Stimulated activated CD4-positive, alpha-beta T cell treated with anti-CD3 and anti-CD28 coated beads, Interleukin-15, amount 100 ng/mL, for 48 hours (primary cell): ENCODE data around the gene DGKD.
"Not testable (repeated sequence)": the region's sequence is repeated elsewhere in the genome, so short reads cannot be mapped to it uniquely, and the experiment has no call there.

Experiments
- DNase-seq, 2 donors: peaks; one replicate each; pipeline ENCODE4 v3.0.0-alpha.2; 2020; ENCODE audit warnings: low read depth in 2 of 2

DGKD gene

DNA sequence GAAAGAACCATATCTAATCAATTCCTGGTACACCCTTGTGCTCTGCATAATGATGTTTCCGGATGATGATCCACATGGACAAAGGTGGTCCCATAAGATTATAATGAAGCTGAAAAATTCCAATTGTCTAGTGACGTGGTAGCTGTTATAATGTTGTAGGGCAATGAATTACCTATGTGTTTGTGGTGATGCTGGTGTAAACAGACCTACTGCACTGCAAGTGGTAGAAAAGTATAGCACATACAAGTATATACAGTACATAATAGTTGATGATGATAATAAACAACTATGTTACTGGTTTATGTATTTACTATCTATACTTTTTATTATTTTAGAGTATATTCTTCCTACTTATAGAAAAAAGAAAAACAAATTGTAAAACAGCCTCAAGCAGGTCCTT lies 8.4 kb downstream of the DGKD start:
- no peak for DNase-seq

DNA sequence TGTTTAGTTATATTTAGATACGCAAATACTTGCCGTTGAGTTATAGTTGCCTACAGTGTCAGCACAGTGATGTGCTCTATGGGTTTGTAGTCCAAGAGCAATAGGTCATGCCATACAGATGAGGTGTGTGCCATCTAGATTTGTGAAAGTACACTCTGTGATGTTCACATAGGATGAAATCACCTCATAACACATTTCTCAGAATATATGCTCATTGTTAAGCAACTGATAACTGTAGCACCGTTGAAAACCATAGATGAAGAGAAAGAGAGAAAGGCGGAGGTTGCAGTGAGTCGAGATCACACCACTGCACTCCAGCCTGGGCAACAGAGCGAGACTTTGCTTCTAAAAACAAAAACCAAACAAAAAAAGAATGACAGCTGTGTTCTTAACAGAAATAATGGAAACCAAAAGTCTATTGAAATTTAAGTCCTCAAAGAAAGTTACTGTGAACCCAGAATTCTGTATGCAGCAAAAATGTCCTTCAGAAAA lies 9.5 kb downstream of the DGKD start:
- DNase-seq = no peak

DNA sequence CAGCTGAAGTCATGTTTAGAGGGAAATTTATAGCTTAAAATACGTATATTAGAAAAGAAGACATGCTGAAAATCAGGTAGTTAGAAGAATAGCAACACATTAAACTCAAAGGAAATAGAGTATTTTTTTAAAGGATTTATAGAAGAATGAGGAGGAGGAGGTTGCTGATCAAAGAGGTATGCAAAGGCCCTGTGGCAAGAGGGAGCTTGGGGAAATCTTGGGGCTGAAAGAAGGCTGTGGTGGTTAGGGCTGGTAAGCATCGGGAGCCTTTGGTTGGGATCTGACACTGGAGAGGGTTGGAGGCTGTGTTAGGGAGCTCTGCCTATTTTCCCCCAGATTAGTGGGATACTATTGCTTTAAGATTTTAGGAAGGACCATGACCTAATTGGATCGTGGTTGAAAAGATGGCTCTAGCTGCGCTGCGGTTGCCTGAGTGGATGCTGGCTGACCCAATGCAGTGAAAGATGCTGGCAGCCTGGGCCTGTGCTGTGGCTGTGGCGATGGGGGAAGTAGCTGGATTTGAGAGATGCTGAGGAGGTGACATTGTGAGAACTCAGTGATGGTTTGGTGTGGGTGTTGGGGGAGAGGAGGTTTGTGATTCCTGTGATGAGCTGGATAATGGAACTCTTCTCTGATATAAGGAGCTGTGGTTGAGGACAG lies 11.7 kb downstream of the DGKD start:
- DNase-seq = no peak

DNA sequence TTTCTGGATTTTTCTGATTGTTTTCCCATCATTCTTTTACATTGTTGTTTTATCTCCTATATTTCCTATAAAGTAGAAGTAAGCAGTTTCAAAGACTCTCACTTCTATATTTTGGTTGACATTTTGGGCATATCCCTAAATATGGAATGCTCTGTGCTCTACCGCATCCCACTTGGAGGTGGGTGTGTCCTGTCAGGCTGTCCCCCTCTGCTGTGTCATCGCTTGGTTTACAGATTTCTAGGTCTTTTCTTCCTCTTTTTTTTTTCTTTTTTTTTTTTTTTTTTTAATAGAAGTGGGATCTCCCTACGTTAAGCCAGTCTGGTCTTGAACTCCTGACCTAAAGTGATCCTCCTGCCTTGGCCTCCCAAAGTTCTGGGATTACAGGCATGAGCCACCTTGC lies 13.3 kb downstream of the DGKD start:
- no peak for DNase-seq

DNA sequence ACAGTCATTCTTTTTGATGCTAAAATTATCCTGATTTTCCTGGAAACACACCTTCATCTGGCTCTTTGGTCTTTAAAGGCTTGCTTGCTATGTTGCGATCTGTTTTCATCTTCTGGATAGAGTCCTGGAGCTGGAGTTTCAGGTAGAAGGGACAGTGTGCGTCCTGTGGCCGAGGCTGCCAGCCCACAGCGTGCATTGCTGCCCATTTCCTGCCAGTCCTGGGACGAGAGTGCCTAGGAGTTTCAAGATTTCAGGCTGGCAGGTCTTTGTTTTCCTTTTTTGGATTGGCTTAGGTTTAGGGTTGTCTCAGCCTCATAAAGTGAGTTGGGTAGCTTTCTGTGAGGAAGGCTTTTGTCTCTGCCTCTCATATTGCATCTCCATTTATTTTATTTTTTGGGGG lies 14.5 kb downstream of the DGKD start:
- no peak for DNase-seq

DNA sequence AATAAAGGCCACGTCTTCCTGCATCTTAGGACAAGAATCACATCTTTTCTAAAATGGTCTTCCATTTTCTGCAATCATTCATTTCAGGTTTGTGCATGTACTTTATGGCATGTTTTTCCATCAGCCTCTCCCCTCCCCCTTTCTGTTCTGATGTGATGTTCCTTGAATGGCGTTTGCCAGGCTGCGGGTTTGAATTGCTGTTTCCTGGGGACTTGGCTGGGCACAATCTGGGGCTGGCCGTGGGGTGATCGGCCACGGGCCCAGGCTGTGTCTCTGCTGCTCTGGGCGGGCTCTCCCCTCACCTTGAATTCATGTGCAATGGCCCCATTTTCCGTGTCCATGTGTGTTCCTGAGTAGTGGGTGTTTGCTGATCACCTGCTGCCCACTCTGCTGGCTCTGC lies 15.2 kb downstream of the DGKD start:
- no peak for DNase-seq

DNA sequence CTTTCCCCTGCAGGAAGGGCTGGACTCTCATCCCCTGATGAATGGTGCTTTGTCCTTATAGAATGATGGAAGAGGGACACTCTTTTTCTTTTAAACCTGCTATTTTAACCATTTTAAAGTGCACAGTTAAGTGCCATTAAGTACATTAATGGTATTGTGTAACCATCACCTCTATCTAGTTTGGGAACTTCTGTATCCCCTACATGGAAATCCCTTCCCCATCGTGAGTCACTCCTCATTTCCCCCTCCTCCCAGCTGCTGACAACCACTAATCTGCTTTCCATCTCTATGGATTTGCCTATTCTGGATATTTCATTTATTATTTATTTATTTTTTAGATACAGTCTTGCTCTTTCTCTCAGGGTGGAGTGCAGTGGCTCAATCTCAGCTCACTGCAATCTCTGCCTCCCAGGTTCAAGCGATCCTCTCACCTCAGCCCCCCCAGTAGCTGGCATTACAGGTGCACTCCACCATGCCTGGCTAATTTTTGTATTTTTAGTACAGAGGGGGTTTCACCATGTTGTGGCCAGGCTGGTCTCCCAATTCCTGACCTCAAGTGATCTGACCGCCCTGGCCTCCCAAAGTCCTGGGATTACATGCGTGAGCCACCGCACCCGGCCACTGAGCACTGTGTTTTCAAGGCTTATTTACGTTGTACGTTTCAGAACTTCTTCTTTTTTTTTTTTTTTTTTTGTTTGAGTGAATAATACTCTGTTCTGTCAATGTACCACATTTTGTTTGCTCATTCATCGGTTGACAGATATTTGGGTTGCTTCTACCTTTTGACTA lies 15.8 kb downstream of the DGKD start:
- DNase-seq = no peak

DNA sequence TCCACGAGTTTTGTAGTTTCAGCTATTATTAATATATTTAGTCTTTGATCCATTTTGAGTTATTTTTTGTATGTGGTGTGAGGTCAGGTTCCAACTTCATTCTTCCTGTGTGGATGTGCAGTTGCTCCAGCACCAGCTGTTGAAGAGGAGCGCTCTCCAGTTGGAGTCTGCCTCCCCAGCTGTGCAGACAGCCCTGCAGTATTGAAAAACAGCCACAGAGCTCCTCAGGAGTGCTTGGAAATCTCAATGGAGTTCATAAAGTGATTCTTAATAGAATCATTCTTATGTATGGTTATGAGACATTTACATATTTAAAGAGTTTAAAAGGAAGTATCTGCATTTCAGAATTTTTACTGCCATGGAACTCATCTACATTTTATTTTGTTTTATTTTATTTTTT lies 17.3 kb downstream of the DGKD start:
- no peak for DNase-seq

DNA sequence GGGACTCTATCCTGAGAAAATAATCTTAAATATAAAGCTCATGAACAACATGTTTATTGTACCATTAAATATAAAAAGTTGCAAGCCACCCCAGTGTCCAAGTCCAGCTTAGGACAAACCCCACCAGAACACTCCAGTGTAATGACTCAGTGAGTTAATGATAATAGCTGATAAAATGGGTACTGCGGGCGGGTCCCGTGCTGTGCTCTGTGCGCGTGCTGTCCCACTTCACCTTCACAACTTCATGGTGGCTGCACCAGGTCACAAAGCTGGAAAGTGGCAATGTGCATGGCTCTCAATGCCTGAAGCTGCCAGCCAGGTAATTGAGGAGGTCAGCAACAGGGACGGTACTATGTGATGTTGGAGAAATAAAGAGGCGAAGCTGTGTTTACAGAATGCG lies 18.6 kb downstream of the DGKD start:
- DNase-seq = no peak

DNA sequence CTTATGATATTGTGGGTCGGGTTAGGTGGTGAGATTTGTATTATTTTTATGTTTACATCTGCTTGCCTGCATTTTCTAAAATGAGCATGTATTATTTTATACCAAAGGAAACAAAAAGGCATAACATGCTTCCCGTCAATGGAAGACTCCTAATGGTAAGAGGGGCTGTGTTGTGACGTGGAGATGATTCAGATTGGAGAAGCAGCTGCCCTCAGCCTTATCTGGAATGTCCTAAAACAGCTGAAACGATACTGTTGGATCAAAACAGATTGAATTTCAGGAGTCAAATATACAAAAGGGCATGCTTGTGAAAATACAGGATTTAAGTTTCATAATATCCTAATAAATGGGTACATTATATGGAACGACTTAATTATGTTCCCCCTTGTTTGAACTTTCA lies 19.0 kb downstream of the DGKD start:
- DNase-seq = no peak

DNA sequence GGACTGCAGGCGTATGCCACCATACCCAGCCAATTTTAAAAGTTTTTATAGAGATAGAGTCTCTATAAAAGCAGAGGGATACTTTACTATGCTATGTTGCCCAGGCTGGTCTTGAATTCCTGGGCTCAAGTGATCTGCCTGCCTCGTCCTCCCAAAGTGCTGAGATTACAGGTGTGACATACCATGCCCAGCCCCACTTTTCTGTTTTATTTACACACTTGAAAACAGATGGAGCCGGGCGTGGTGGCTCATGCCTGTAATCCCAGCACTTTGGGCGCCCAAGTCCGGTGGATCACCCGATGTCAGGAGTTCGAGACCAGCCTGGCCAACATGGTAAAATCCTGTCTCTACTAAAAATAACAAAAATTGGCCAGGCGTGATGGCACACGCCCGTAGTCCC lies 20.5 kb downstream of the DGKD start:
- DNase-seq = not testable (repeated sequence)

DNA sequence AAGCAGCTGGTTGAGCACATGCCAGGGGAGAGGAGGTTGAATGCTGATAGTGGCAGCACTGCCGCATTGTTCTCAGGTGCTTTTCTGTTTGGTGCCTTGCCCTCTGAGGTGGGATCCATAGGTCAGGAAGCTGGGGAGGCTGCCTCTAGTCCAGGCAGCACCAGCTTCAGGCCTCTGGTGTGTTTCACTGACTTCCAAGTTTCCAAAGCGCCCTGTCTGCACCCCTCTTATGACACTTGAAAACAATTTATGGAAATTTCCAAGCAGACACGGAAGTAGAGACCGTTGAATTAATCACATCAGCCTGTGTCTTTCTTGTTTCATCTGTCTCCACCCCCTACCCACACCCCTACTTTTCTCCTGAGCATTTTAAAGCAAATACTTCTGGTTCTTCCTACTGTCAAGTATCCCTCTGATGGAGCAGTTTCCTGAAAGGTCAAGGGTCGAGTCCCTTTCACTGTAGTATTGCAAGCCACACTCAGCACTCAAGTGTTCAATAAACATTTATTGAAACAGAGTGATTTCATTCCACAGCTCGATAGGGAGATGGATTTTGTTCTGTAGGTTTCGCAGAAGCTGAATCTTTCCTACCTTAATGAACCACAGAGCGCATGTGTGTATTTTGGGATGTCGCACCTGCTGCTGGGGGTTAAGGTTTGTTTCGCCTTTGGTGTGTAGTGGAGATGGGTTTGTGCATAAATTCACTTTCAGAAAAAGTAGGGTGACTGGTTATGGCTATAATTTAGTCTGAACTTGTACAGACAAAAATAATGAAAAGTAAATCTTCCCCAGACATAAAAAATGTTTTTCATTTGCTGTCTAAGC lies 21.4 kb downstream of the DGKD start:
- no peak for DNase-seq

DNA sequence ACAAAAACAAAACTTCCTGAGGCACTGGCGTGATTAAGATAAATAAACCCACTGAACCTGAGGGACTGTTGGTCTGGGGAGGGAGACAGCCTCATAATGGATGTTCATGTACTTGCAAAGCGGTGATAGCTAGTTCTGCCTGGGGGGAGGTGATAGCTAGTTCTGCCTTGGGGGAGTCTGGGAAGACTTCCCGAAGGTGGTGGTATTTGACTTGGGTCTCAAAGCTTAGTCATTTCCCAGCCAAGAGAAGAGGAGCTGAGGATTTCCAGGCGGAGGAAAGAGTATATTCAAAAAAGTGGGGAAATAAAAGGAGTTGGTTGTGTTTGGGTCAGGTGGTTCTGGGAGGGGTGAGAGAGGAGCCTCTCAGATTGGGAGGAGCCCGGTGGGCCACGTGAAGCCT lies 24.7 kb downstream of the DGKD start:
- DNase-seq = no peak

DNA sequence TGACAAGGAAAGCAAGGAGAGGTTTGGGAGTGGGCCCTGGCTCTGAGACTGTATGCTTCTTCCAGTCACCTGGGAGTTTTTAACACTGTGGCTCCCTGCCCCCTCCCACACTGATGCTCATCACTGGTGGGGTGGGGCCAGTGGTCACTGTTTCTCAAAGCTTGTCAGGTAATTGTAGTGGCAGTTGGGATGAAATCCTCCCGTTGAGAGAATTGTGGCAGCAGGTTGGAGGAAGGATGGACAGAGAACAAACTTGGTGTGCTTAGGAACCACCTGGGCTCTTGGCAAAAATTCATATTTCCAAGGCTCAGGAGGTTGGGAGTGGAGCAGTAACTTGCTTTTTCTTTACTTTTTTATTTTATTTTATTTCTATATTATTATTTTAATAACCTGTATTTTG lies 25.1 kb downstream of the DGKD start:
- DNase-seq = no peak

DNA sequence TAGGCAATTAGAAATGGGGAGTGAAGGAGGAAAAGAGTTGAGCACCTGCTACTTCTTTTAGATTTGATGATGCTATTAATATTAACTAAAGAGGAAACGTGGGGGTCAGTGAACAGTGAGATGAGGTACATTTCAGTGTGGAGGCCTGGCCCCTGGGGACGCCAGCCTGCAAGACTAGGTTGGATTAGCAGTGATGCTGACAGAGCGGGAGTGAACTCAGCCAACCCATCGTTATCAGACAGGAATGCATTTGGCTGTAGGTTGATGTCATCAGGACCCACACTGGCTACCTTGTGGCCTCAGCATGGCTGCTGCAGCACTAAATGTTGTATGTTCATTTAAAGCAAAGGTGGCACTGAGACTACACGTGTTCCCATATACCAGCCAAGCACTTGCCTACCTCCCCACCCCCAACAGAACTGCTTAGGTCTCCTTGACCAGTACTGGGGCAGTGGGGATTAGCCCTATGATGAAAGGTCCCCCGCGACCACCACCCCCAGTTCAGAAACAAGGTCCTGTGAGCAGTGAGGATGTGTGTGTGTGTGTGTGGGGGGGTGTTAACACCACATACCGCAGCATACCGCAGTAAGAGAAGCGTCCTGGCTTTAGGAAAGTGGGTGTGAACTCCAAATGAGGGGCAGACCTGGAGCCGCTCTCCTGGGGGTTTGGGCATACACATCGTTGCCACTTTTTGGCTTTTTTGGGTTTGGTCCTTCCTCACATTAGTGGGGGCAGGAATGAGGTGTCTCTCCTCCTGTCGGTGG lies 26.0 kb downstream of the DGKD start:
- no peak for DNase-seq

DNA sequence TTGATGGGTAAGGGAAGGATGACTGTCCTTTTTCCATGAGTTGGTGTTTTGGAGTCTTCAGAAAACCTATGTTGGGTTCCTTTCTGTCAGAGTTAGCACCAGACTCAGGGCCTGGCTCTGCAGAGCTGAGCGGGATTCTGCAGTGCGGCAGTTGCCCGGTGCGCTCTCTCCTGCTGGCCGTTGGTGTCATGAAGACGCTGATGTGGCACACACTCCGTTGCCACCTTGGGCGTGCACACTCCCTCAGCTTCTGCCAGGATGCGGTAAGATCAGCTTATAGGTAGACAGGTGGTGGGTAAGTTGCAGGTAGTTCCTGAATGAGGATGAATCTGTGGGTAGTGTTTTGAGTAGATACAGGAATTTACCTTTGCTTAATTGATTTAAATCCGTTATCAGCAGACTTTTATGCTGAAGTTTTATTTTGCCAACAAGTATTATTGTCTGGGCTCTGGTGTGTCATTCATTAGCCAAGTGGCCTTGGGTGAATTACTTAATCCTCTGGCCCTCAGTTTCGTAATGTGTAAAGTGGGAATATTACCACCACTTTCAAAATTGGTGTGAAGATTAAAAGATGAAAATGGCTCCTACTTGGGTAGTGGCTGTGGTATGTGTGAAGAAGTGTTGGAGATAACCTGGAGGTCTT lies 26.8 kb downstream of the DGKD start:
- no peak for DNase-seq

DNA sequence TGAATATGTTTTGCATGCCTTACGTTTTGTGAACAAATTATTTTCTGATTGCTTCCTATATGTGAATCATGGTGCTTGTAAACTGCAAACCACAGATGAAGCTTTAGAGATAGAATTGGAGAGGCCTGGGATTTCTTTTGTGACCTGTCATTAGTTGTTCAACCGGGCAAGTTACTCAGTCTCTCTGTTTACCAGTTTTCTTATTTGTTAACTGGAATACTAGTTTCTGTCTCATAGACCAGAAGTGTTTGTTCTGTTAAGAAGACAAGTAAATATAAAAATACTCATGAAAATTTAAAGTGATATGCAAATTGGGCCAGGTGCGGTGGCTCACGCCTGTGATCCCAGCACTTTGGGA lies 27.3 kb downstream of the DGKD start:
- DNase-seq = no peak

DNA sequence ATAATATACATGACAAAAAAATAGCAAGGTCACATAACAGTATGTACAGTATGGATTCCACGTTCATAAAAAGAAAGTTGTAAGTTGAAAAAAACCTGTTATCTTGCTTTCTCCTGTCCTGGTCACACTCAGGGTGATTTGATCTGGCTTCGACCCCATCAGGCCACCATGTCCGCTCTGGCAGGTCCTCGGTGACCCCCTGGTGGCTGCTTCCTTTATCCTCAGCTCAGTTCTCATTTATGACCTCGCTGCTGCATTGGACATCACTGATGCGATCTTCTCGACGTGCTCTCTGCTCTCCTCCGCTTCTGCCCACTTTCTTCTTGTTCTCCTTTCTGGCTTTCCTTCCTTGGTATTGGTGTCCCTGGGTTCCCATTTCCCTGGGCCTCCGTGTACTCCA lies 29.7 kb downstream of the DGKD start:
- no peak for DNase-seq

DNA sequence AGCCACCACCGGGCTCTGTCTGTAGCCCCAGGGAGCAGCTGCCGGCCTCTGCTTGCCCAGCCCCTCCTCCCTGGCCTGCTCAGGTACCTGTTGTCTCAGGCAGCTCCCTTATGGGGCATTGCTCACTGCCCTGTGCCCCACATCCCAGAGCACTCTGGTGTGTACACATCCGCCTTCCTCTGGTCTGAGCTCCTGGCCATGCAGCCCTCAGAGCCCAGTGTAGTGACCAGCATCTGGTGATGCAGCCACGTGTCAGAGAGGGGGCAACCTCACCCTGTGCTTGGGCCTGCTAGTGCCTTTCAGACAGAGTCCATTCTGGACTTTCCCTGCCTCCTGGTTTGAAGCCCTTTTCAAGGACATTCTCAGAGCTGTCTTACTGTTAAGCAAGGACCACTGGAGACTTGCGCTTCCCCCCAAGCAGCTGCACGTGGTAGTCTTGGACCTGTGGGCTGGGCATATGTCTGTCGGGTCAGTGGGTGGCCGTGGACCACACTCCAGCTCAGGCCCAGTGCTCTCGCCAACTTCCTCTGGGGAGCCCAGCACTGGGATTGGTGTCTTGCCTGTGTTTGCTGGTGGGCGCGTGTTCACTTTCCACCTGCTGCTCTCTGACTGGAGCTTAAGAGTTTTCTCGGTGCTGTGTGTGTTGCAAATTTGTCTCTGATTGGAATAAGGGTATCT lies 30.7 kb downstream of the DGKD start:
- DNase-seq = no peak

DNA sequence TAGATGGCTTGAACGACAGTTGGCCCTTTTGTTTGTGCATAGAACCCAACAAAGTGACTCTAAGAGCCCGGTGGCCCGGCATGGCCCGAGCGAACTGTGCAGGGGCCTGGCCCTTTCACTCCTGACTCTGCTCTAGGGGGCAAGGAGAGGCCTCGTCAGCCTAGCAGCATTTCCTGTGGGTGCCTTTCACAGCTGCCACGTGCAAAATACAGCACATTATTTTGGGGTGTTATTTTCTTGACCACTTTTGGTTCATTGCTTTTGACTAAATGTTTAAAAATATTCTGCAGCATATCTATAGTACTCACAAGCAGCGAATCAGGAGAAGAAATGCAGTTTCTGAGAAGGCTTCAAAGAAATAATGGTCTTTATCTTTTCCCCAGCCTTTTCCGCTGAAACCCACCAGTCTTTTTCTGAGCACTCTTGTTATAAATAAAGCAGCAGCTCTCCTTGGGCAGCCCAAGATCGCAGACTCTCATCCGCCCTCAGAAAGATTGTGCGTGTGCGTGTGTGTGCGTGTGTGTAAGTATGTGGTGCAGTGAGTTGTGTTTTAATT lies 31.3 kb downstream of the DGKD start:
- no peak for DNase-seq
